ENCODE data around the gene ATP6V1B1.

The ATP6V1B1 gene

GRCh38 chr2:71001981-71002570, 66.4 kb downstream of the ATP6V1B1 start:
- TF ChIP-seq CTCF (conservative IDR thresholded peaks at IDR 0.05; ENCODE audit: low read depth, low read length) = no peak
- H3K4me3 ChIP-seq (ENCODE audit: low read depth, low read length) = no peak overlapping the region
- DNase-seq (ENCODE audit: low read depth) = no peak

- TF ChIP-seq CTCF (conservative IDR thresholded peaks at IDR 0.05; ENCODE audit: low read depth, low read length) = no peak
- no peak for DNase-seq (ENCODE audit: low read depth)
- no peak overlapping the region for H3K4me3 ChIP-seq (ENCODE audit: low read depth, low read length)
These were observed 67.7 kb downstream of the ATP6V1B1 start for GRCh38 chr2:71003396-71003795.

- TF ChIP-seq CTCF (conservative IDR thresholded peaks at IDR 0.05; ENCODE audit: low read depth, low read length) = no peak
- no peak for DNase-seq (ENCODE audit: low read depth)
- H3K4me3 ChIP-seq (ENCODE audit: low read depth, low read length) = no peak overlapping the region
These were observed 68.5 kb downstream of the ATP6V1B1 start for GRCh38 chr2:71003966-71004755.

GRCh38 chr2:71004857-71005256, 69.2 kb downstream of the ATP6V1B1 start:
- TF ChIP-seq CTCF (conservative IDR thresholded peaks at IDR 0.05; ENCODE audit: low read depth, low read length) = no peak
- H3K4me3 ChIP-seq (ENCODE audit: low read depth, low read length) = no peak overlapping the region
- DNase-seq (ENCODE audit: low read depth) = no peak

DNA sequence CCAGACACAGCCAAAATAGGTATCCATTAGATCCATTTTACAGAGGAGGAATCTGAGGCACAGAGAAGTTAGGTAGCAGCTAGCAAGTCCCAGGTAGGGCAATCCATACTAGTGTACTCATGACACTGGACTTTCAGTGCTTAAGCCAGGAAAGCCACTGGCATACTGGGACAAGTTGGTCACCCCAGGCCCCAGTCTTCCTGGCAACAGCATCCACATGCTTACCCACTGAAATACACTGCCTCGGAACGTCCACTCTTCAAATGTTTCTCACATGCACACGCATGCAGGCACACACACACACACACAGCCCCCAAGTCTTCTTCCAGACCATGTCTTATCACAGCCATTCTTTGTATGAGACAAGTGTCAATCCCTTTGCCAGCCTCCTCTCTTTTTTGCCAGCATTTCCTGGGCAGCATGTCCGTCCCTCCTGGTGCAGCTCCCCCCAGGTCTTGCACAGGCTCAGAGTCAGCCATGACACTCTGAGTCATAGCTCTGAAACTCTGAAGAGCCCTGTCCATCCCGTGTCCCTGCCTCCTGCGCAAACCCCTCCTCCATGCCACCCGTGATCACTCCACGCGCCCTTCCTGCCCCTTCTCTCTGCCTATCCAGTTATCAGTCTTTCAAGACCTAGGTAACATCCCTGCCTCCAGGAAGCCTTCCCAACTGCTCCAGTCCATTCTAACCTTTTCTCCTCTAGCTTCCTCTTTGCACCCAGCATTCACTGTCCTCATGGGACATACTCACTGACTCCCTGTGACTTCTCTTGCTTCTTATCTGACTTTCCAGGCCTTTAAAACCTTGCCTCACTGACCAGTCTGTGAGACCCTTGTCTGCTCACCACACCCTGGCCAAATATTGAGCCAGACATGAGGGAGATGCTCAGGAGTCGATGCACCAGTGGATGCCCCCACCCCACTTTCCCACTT, 69.8 kb downstream of the ATP6V1B1 start:
- no peak overlapping the region for H3K4me3 ChIP-seq (ENCODE audit: low read depth, low read length)
- no peak for TF ChIP-seq CTCF (conservative IDR thresholded peaks at IDR 0.05; ENCODE audit: low read depth, low read length)
- no peak for DNase-seq (ENCODE audit: low read depth)

- H3K4me3 ChIP-seq (ENCODE audit: low read depth, low read length) = no peak overlapping the region
- no peak for TF ChIP-seq CTCF (conservative IDR thresholded peaks at IDR 0.05; ENCODE audit: low read depth, low read length)
- DNase-seq (ENCODE audit: low read depth) = no peak
These were observed 70.6 kb downstream of the ATP6V1B1 start for GRCh38 chr2:71006323-71006722.
